Measurements from ENCODE around the gene HYI.
"Not testable (repeated sequence)": the region's sequence is repeated elsewhere in the genome, so short reads cannot be mapped to it uniquely, and the experiment has no call there.

HYI gene

GRCh38 chr1:43488165-43488564 is 34.4 kb upstream of the HYI start:
- no peak overlapping the region for H3K27ac ChIP-seq
- no peak for TF ChIP-seq ZFX (IDR thresholded peaks at IDR 0.05)
- no peak for TF ChIP-seq CTCF (conservative IDR thresholded peaks at IDR 0.05)

GRCh38 chr1:43484367-43484766 is 30.6 kb upstream of the HYI start:
- no peak overlapping the region for H3K27ac ChIP-seq
- no peak for TF ChIP-seq ZFX (IDR thresholded peaks at IDR 0.05)
- no peak for TF ChIP-seq CTCF (conservative IDR thresholded peaks at IDR 0.05)

GRCh38 chr1:43482215-43482614 is 28.5 kb upstream of the HYI start:
- no peak overlapping the region for H3K27ac ChIP-seq
- TF ChIP-seq CTCF (conservative IDR thresholded peaks at IDR 0.05) (no peak), ZFX (IDR thresholded peaks at IDR 0.05) (no peak)

GRCh38 chr1:43481491-43481890 is 27.8 kb upstream of the HYI start:
- H3K27ac ChIP-seq: no peak overlapping the region

GRCh38 chr1:43479414-43479813 is 25.7 kb upstream of the HYI start:
- H3K27ac ChIP-seq: no peak overlapping the region
- TF ChIP-seq CTCF (conservative IDR thresholded peaks at IDR 0.05): no peak
- no peak for TF ChIP-seq ZFX (IDR thresholded peaks at IDR 0.05)

More at GRCh38 chr1:43481491-43481890, 27.8 kb upstream of the HYI start:
- TF ChIP-seq ZFX (IDR thresholded peaks at IDR 0.05) (no peak), CTCF (conservative IDR thresholded peaks at IDR 0.05) (no peak)

GRCh38 chr1:43477716-43478115 is 24.0 kb upstream of the HYI start:
- TF ChIP-seq ZFX (IDR thresholded peaks at IDR 0.05) (no peak), CTCF (conservative IDR thresholded peaks at IDR 0.05) (no peak)
- no peak overlapping the region for H3K27ac ChIP-seq

- H3K27ac ChIP-seq: not testable (repeated sequence)
These were observed 22.1 kb upstream of the HYI start for GRCh38 chr1:43475611-43476401.

- TF ChIP-seq ZFX (IDR thresholded peaks at IDR 0.05) (no peak), CTCF (conservative IDR thresholded peaks at IDR 0.05) (no peak)
- H3K27ac ChIP-seq: no peak overlapping the region
These were observed 19.7 kb upstream of the HYI start for GRCh38 chr1:43473463-43473862.

- H3K27ac ChIP-seq: not testable (repeated sequence)
These were observed 18.9 kb upstream of the HYI start for GRCh38 chr1:43472463-43473151.
